Neural cell (in vitro differentiated cells): ENCODE results near the gene PRKCQ. TPM values are rescaled to one million over a fixed set of nuclear protein-coding genes. Genes with fewer than 3 reads are reported as not detected.

Experiments used
- H2AFZ ChIP-seq: fragments of 200-600, 300-800 bp; sonication (generic), shearing (Covaris generic); 2 replicates; pipeline ENCODE4 v1.6.0; 2014; ENCODE audit warnings: low read depth, mild to moderate bottlenecking, antibody characterized with exemption, low read length, moderate library complexity
- H3F3A ChIP-seq: fragments of 200-600 bp; shearing (Covaris generic); 2 replicates; pipeline ENCODE4 v1.6.1; 2016; ENCODE audit warnings: mild to moderate bottlenecking, moderate library complexity, mixed read lengths, antibody characterized with exemption, low read length; ENCODE audit not compliant: insufficient read depth, poor library complexity, severe bottlenecking
- H3K27ac ChIP-seq: fragments of 200-600, 300-800 bp; sonication (generic), shearing (Covaris generic); 2 replicates; pipeline ENCODE4 v1.5.1; 2014; ENCODE audit warnings: mild to moderate bottlenecking, low read length, moderate library complexity
- H3K27me3 ChIP-seq: fragments of 300-800, 200-600 bp; sonication (generic), shearing (Covaris generic); 2 replicates; pipeline ENCODE4 v1.6.0; 2014; ENCODE audit warnings: mild to moderate bottlenecking, low read depth, low read length, moderate library complexity; ENCODE audit not compliant: insufficient read depth
- H3K36me3 ChIP-seq: fragments of 300-800, 200-600 bp; sonication (generic), shearing (Covaris generic); 2 replicates; pipeline ENCODE4 v1.5.1; 2014; ENCODE audit warnings: mild to moderate bottlenecking, antibody characterized with exemption, low read length, moderate library complexity; ENCODE audit not compliant: insufficient read depth
- H3K4me2 ChIP-seq: fragments of 300-800, 200-600 bp; sonication (generic), shearing (Covaris generic); 2 replicates; pipeline ENCODE4 v1.6.0; 2014; ENCODE audit warnings: mild to moderate bottlenecking, low read length
- H3K4me3 ChIP-seq: fragments of 300-800, 200-600 bp; sonication (generic), shearing (Covaris generic); 2 replicates; pipeline ENCODE4 v1.5.1; 2014; ENCODE audit warnings: mild to moderate bottlenecking, low read length, moderate library complexity
- H3K79me2 ChIP-seq: fragments of 200-600 bp; shearing (Covaris generic); replicated peaks from 2 replicates; pipeline ENCODE4 v1.6.0; 2014; ENCODE audit warnings: mild to moderate bottlenecking, low read length, moderate library complexity; ENCODE audit not compliant: insufficient read depth
- H3K9ac ChIP-seq: fragments of 300-800, 200-600 bp; sonication (generic), shearing (Covaris generic); 2 replicates; pipeline ENCODE4 v1.6.1; 2016; ENCODE audit warnings: mild to moderate bottlenecking, low read length, mixed read lengths
- H3K9me2 ChIP-seq: fragments of 200-600 bp; shearing (Covaris generic); 2 replicates; pipeline ENCODE4 v1.6.1; 2016; ENCODE audit warnings: mild to moderate bottlenecking, low read length, mixed read lengths; ENCODE audit not compliant: insufficient read depth
- H3K9me3 ChIP-seq: fragments of 200-600, 300-800 bp; sonication (generic), shearing (Covaris generic); 2 replicates; pipeline ENCODE4 v1.6.1; 2016; ENCODE audit warnings: mild to moderate bottlenecking, mixed run types, low read length, moderate library complexity, mixed read lengths
- H4K20me1 ChIP-seq: fragments of 200-600 bp; shearing (Covaris generic); 2 replicates; pipeline ENCODE4 v1.6.1; 2016; ENCODE audit warnings: mild to moderate bottlenecking, mixed run types; ENCODE audit not compliant: insufficient read depth
- CTCF ChIP-seq: fragments of 450-650 bp; IDR thresholded peaks from 2 replicates; pipeline ENCODE4 v1.5.1; 2014; ENCODE audit warnings: antibody characterized with exemption, mild to moderate bottlenecking, moderate library complexity; ENCODE audit not compliant: poor library complexity, severe bottlenecking
- EP300 ChIP-seq: fragments of 450-650 bp; conservative IDR thresholded peaks from 2 replicates; pipeline ENCODE4 v1.6.1; 2014; ENCODE audit warnings: antibody characterized with exemption, mild to moderate bottlenecking, moderate library complexity; ENCODE audit not compliant: poor library complexity, severe bottlenecking
- EZH2 ChIP-seq: fragments of 200-600, 300-800 bp; shearing (Covaris generic), sonication (generic); IDR thresholded peaks from 2 replicates; pipeline ENCODE4 v1.6.1; 2014; ENCODE audit warnings: antibody characterized with exemption, low read length, borderline replicate concordance, mild to moderate bottlenecking; ENCODE audit not compliant: insufficient read depth, poor library complexity, severe bottlenecking
- MXI1 ChIP-seq: fragments of 450-650 bp; conservative IDR thresholded peaks from 2 replicates; pipeline ENCODE4 v1.6.1; 2014; ENCODE audit warnings: antibody characterized with exemption, mild to moderate bottlenecking; ENCODE audit not compliant: poor library complexity, severe bottlenecking
- POLR2AphosphoS5 ChIP-seq: IDR thresholded peaks from 2 replicates; pipeline ENCODE4 v1.6.1; 2012
- RAD21 ChIP-seq: fragments of 450-650 bp; conservative IDR thresholded peaks from 2 replicates; pipeline ENCODE4 v1.6.1; 2014; ENCODE audit warnings: antibody characterized with exemption, mild to moderate bottlenecking, moderate library complexity
- REST ChIP-seq: IDR thresholded peaks from 2 replicates; pipeline ENCODE4 v1.6.1; 2012; ENCODE audit warnings: borderline replicate concordance
- SMC3 ChIP-seq: fragments of 450-650 bp; conservative IDR thresholded peaks from 2 replicates; pipeline ENCODE4 v1.6.1; 2014; ENCODE audit warnings: antibody characterized with exemption, mild to moderate bottlenecking, moderate library complexity; ENCODE audit not compliant: poor library complexity
- TAF1 ChIP-seq: IDR thresholded peaks from 2 replicates; pipeline ENCODE4 v1.6.1; 2012; ENCODE audit warnings: low read depth
- polyA plus RNA-seq: library from polyadenylated mRNA; depleted of rRNA; stranded (reverse); fragments of >200 nt; gene quantifications from 2 replicates; pipeline ENCODE4 v1.2.3, GENCODE V29; 2014

The PRKCQ gene
- polyA plus RNA-seq, 1 donor from 2014 or later, result 0.61 TPM

GRCh38 chr10:6463366-6463765, 116.7 kb downstream of the PRKCQ start:
- no peaks in the 10 kb centered on the region for H4K20me1 ChIP-seq
- TF ChIP-seq EP300 (no peak), RAD21 (no peak), SMC3 (no peak), EZH2 (no peak), TAF1 (no peak), MXI1 (no peak), CTCF (no peak), POLR2AphosphoS5 (no peak), REST (no peak)
- H3F3A ChIP-seq, result no peaks in the 10 kb centered on the region
- no peaks in the 10 kb centered on the region for H3K79me2 ChIP-seq
- no peak overlapping the region for H3K27ac ChIP-seq
- no peak overlapping the region for H3K9ac ChIP-seq
- H3K27me3 ChIP-seq, result no peaks in the 10 kb centered on the region
- H3K4me3 ChIP-seq, result no peak overlapping the region
- no peaks in the 10 kb centered on the region for H3K36me3 ChIP-seq
- peaks cover 3% of the 10 kb centered on the region for H3K9me3 ChIP-seq
- H2AFZ ChIP-seq, result no peak overlapping the region
- H3K4me2 ChIP-seq, result no peak overlapping the region
- no peaks in the 10 kb centered on the region for H3K9me2 ChIP-seq

- H3K4me2 ChIP-seq, result no peak overlapping the region
- no peaks in the 10 kb centered on the region for H3K79me2 ChIP-seq
Measured at GRCh38 chr10:6461961-6462360, 118.1 kb downstream of the PRKCQ start.

More at GRCh38 chr10:6461961-6462360, 118.1 kb downstream of the PRKCQ start:
- Histone ChIP-seq H2AFZ (no peak overlapping the region), H3K4me3 (no peak overlapping the region), H3K9me3 (peaks cover 3% of the 10 kb centered on the region), H3K27ac (no peak overlapping the region), H3F3A (no peaks in the 10 kb centered on the region), H3K9me2 (no peaks in the 10 kb centered on the region), H3K9ac (no peak overlapping the region), H4K20me1 (no peaks in the 10 kb centered on the region), H3K27me3 (no peaks in the 10 kb centered on the region), H3K36me3 (no peaks in the 10 kb centered on the region)
- TF ChIP-seq CTCF, result no peak
- no peak for TF ChIP-seq MXI1
- TF ChIP-seq EP300, result no peak
- TF ChIP-seq POLR2AphosphoS5, result no peak
- no peak for TF ChIP-seq EZH2
- no peak for TF ChIP-seq SMC3
- no peak for TF ChIP-seq TAF1
- no peak for TF ChIP-seq REST
- no peak for TF ChIP-seq RAD21
